ENCODE results near the gene WSB1.
A peak's percentile ranks its signal among the peaks of the same experiment; 100 is the strongest.
"Not testable (repeated sequence)": the region's sequence is repeated elsewhere in the genome, so short reads cannot be mapped to it uniquely, and the experiment has no call there.

Gene WSB1, protein sequence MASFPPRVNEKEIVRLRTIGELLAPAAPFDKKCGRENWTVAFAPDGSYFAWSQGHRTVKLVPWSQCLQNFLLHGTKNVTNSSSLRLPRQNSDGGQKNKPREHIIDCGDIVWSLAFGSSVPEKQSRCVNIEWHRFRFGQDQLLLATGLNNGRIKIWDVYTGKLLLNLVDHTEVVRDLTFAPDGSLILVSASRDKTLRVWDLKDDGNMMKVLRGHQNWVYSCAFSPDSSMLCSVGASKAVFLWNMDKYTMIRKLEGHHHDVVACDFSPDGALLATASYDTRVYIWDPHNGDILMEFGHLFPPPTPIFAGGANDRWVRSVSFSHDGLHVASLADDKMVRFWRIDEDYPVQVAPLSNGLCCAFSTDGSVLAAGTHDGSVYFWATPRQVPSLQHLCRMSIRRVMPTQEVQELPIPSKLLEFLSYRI

DNA sequence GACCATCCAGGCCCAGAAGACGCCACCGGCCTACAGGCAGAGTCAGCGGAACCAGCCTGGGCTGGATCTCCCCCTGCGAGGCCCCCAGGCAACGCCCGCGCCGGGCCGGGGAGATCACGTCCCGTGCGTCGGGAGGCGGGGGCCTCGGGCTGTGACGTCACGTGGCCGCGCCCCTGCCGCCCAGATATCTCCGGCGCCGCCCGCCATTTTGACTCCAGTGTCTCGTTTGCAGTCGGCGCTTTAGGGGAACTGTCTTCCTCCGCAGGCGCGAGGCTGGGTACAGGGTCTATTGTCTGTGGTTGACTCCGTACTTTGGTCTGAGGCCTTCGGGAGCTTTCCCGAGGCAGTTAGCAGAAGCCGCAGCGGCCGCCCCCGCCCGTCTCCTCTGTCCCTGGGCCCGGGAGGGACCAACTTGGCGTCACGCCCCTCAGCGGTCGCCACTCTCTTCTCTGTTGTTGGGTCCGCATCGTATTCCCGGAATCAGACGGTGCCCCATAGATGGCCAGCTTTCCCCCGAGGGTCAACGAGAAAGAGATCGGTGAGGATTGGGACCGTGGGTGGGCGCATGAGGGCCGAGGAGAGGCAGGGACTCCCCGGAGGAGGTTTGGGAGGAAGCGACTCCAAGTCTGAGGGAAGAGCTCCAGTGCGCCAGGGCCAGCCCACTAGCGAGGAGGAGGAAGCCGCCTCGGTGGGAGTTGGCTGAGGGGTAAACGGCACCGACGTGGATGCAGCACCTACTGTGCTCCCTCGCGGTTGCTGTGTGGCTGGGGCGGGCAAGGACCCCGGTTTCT is at the start of gene WSB1:
WSB1 (plus strand) TSS at position 217 of the 791 bp plus-strand sequence; CDS start at position 499, 282 bp downstream.
- DNase-seq = peak; percentile 45

GRCh38 chr17:27244491-27245223 is 49.3 kb upstream of the WSB1 start:
- DNase-seq = no peak

GRCh38 chr17:27245230-27245696 is 48.7 kb upstream of the WSB1 start:
- DNase-seq = peak; percentile 12

GRCh38 chr17:27246537-27246936 is 47.4 kb upstream of the WSB1 start:
- DNase-seq = no peak

- peak; percentile 14 for DNase-seq
Measured at GRCh38 chr17:27247071-27247957, 46.6 kb upstream of the WSB1 start.

- no peak for DNase-seq
Measured at GRCh38 chr17:27247958-27248342, 46.0 kb upstream of the WSB1 start.

- DNase-seq = not testable (repeated sequence)
Measured at GRCh38 chr17:27250791-27251190, 43.1 kb upstream of the WSB1 start.

- not testable (repeated sequence) for DNase-seq
Measured at GRCh38 chr17:27254802-27255201, 39.1 kb upstream of the WSB1 start.

DNA sequence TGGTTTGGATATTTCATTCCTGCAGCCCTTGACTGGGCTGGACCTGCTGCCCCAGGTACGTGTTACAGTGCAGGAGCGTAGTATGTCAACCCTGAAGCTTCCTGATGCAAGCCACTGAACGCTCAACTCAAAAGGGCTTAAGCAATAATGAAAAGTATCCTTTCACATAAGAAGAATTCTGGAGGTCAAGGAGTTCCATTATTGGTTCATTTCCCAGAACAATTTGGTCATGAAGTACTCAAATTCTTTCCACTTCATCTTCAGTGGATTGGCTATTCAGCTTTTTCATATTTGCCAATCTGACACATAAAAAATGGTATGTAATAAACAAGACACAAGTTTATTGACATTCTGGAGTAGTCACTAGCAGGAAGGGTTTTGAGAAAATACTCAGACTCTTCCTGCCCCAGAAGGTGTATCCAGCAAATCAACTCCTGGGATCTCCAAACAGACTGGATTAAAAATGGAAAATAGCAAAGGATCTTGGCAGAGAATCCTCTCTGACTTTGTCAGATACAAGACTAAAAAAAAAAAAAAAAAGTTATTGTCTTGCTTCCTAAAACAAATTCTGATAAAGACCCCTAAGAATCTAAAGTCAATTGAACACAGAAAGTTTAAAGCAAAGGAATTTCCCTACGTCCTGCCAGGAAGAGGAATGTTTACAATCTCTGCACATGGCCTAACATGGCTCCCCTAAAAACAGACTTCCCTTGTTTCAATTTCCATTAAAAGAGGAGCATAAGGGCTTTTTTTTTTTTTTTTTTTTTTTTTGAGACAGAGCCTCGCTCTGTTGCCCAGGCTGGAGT is 37.5 kb upstream of the WSB1 start:
- no peak for DNase-seq

DNA sequence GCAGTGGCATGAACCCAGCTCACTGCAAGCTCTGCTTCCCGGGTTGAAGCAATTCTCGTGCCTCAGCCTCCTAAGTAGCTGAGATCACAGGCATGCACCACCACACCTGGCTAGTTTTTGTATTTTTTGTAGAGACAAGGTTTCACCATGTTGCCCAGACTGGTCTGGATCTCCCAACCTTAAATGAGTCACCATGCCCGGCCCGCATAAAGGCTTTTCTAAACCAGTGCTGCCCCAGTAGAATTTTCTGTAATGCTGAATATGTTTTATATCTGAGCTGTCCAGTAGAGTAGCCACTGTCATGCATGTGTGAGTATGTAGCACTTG is 36.9 kb upstream of the WSB1 start:
- DNase-seq = no peak

DNA sequence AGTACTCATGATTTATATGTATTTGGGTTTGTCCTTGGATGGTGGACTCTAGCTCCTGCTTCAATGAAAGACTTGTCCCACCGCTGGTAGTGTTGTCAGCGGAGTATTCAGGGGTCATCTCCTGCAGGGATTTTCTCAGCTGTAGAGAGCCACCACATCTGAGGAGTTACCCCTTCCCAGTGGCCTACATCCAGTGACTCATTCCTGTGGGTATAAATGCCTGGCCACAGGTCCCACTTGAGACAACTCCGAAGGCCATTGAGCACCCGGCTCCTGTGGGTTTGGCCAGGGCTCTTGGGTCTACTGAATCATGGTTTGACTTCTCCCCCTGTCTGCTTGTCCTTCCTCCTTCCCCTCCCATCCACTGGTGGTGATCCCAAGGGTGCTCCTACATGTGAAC is 34.6 kb upstream of the WSB1 start:
- no peak for DNase-seq

GRCh38 chr17:27263386-27263785 is 30.5 kb upstream of the WSB1 start:
- DNase-seq = no peak

DNA sequence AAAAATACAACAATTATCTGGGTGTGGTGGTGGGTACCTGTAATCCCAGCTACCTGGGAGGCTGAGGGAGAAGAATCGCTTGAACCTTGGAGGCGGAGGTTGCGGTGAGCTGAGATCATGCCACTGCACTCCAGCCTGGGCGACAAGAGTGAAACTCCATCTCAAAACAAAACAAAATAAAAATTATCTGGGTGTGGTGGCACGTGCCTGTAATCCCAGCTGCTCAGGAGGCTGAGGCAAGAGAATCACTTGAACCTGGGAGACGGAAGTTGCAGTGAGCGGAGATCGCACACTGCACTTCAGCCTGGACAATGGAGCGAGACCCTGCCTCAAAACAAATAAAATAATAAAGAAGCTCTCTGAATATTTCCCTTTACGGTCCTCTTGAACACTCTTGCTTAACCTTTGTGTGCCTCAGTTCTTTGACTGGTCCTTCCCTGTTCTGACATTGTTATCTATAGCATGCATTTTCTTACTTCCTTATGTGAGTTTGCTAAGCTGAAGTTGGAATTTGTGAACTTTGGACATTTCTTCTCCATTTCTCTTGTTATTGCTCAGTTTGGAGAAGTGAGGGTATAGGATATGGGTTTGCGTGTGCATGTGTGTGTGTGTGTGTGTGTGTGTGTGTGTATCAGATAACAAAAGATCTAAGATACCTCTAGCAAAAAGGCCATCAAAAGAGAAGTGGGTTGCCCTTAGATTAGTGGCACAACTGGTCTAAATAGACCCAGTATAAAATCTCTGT is 29.7 kb upstream of the WSB1 start:
- DNase-seq = no peak

- no peak for DNase-seq
Measured at GRCh38 chr17:27265333-27265732, 28.6 kb upstream of the WSB1 start.

- DNase-seq = no peak
Measured at GRCh38 chr17:27266228-27266627, 27.7 kb upstream of the WSB1 start.

DNA sequence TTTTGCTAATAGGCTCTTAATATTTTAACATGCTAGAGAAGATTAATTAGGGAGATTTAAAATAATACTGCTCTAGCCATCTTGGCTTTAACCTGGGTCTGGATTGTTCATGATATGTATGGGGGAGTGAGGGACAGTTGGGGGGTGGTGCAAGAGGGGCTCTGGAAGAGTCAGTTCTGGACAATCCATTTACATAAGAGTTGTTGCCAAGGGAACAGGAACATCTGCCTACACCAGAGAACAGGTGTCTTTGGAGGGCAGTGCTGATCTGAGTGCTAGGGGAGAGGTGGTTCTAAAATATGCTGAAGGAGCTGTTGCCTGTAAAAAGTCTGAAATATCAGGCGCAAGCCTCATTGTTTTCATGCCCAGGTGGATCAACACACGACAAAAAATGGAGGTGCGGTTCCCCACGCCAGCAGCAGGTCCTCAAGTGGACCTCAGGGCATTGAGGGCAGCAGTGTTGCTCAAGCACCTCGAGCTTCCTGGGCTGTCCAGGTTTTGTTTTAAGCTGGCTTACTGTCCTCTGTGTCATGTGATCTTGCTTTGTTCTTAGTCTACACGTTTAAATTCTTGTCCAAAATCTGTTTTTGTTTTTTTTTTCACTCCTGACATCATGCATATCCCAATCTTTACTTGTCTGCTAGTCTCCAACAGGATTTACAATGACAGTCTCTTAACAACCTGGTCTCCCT is 25.4 kb upstream of the WSB1 start:
- no peak for DNase-seq

DNA sequence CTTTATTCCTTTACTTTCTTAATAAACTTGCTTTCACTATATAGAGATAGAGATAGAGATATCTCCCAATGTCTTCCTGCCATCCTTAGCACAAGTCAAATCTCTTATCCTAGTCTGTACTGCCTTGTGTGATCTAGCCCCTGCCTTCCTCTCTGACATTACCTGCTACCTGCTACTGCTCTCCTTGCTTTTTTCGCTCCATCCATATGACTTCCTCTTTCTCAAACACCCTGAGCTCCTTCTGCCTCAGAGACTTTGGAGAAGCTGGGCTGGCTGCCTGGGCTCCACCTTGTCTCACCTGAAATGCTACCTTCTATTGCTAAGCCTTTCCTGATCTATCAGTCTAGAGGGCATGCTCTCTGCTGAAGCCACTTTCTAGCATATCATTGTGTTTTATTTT is 24.7 kb upstream of the WSB1 start:
- no peak for DNase-seq

GRCh38 chr17:27269974-27270373 is 23.9 kb upstream of the WSB1 start:
- DNase-seq = no peak

DNA sequence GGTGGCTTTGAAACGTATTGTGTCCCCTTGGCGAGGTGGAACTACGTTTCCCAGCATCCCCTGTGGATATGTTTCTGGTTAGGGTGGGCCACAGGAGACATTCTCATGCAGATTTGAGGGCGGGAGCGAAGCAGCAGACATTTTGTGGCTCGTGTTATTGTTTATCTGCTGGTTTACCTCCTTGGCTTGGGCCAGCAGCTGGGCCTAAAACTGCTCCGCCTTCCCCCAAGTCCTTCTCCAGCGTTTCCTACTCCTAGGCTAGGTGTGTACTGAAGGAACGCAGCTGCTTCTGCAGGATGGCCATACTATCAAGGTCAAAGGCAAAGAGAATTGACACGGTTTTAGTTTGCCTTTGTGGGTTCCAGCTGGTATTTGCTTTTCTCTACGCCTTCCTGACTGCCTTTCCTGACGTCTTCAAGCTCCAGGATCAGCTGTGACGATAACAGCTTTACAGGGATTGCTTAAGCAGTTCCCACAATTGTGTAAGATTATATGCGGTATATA is 17.2 kb upstream of the WSB1 start:
- DNase-seq = no peak

GRCh38 chr17:27279132-27279531 is 14.8 kb upstream of the WSB1 start:
- DNase-seq = not testable (repeated sequence)

Data from NCI-H1048 (cell line).